ENCODE results near the gene NDRG3. TPM values are rescaled to one million over a fixed set of nuclear protein-coding genes. Genes with fewer than 3 reads are reported as not detected.
"Not testable (repeated sequence)": the region's sequence is repeated elsewhere in the genome, so short reads cannot be mapped to it uniquely, and the experiment has no call there.

Gene NDRG3
- total and polyA plus RNA-seq, 4 donors, result 12.2 to 20.8 (median 17.7) TPM

- Histone ChIP-seq H3K27ac (ENCODE audit: low read depth in 1 of 2, low read length in 1 of 2) (no peak overlapping the region), H3K27me3 (ENCODE audit: control insufficient read depth in 3 of 3, insufficient read depth in 3 of 3, low read length in 2 of 3) (no peaks in the 10 kb centered on the region), H3K9ac (ENCODE audit: insufficient read depth in 1 of 2, low read length in 2 of 2) (no peak overlapping the region), H3K36me3 (ENCODE audit: control insufficient read depth in 4 of 4, insufficient read depth in 4 of 4, low read length in 4 of 4) (no peaks in the 10 kb centered on the region), H3K9me3 (ENCODE audit: control insufficient read depth in 4 of 4, insufficient read depth in 3 of 4, low read length in 3 of 4) (no peaks in the 10 kb centered on the region), H3K4me3 (no peak overlapping the region), H3K4me1 (ENCODE audit: control insufficient read depth in 5 of 5, insufficient read depth in 5 of 5, low read length in 5 of 5) (no peaks in the 10 kb centered on the region)
- ATAC-seq (ENCODE audit: insufficient read depth, low FRiP score), result no peak
- DNase-seq, result no peak
- TF ChIP-seq CTCF (IDR thresholded peaks at IDR 0.05; ENCODE audit: control extremely low read depth, extremely low read depth), result no peak
- WGBS, 2 donors, result 88 to 93% methylated on average over 3 of the region's 3 CpGs
These were observed 104.4 kb downstream of the NDRG3 start for GRCh38 chr20:36641506-36641843.

GRCh38 chr20:36638876-36639400, 107.0 kb downstream of the NDRG3 start:
- H3K27ac ChIP-seq (ENCODE audit: low read depth in 1 of 2, low read length in 1 of 2); H3K9me3 ChIP-seq (ENCODE audit: control insufficient read depth in 4 of 4, insufficient read depth in 3 of 4, low read length in 3 of 4); H3K27me3 ChIP-seq (ENCODE audit: control insufficient read depth in 3 of 3, insufficient read depth in 3 of 3, low read length in 2 of 3); H3K4me3 ChIP-seq; H3K9ac ChIP-seq (ENCODE audit: insufficient read depth in 1 of 2, low read length in 2 of 2); DNase-seq; H3K36me3 ChIP-seq (ENCODE audit: control insufficient read depth in 4 of 4, insufficient read depth in 4 of 4, low read length in 4 of 4); ATAC-seq (ENCODE audit: insufficient read depth, low FRiP score); H3K4me1 ChIP-seq (ENCODE audit: control insufficient read depth in 5 of 5, insufficient read depth in 5 of 5, low read length in 5 of 5): not testable (repeated sequence)
- WGBS, 2 donors, result 89 to 95% methylated on average over 12 of the region's 12 CpGs

GRCh38 chr20:36634342-36634741, 111.5 kb downstream of the NDRG3 start:
- no peak for DNase-seq
- Histone ChIP-seq H3K36me3 (ENCODE audit: control insufficient read depth in 4 of 4, insufficient read depth in 4 of 4, low read length in 4 of 4) (no peaks in the 10 kb centered on the region), H3K4me1 (ENCODE audit: control insufficient read depth in 5 of 5, insufficient read depth in 5 of 5, low read length in 5 of 5) (no peaks in the 10 kb centered on the region), H3K4me3 (no peak overlapping the region), H3K27me3 (ENCODE audit: control insufficient read depth in 3 of 3, insufficient read depth in 3 of 3, low read length in 2 of 3) (no peaks in the 10 kb centered on the region), H3K9me3 (ENCODE audit: control insufficient read depth in 4 of 4, insufficient read depth in 3 of 4, low read length in 3 of 4) (no peaks in the 10 kb centered on the region), H3K27ac (ENCODE audit: low read depth in 1 of 2, low read length in 1 of 2) (no peak overlapping the region), H3K9ac (ENCODE audit: insufficient read depth in 1 of 2, low read length in 2 of 2) (no peak overlapping the region)
- WGBS, 2 donors, result 95 to 98% methylated on average over 11 of the region's 11 CpGs
- no peak for TF ChIP-seq CTCF (IDR thresholded peaks at IDR 0.05; ENCODE audit: control extremely low read depth, extremely low read depth)
- no peak for ATAC-seq (ENCODE audit: insufficient read depth, low FRiP score)

- DNase-seq, result no peak
- Histone ChIP-seq H3K27ac (ENCODE audit: low read depth in 1 of 2, low read length in 1 of 2) (no peak overlapping the region), H3K27me3 (ENCODE audit: control insufficient read depth in 3 of 3, insufficient read depth in 3 of 3, low read length in 2 of 3) (no peaks in the 10 kb centered on the region)
These were observed 112.6 kb downstream of the NDRG3 start for GRCh38 chr20:36633285-36633772.

More at GRCh38 chr20:36633285-36633772, 112.6 kb downstream of the NDRG3 start:
- no peaks in the 10 kb centered on the region for H3K9me3 ChIP-seq (ENCODE audit: control insufficient read depth in 4 of 4, insufficient read depth in 3 of 4, low read length in 3 of 4)
- 86 to 91% methylated on average over 9 of the region's 9 CpGs for WGBS, 2 donors
- TF ChIP-seq CTCF (IDR thresholded peaks at IDR 0.05; ENCODE audit: control extremely low read depth, extremely low read depth), result no peak
- H3K9ac ChIP-seq (ENCODE audit: insufficient read depth in 1 of 2, low read length in 2 of 2), result no peak overlapping the region
- H3K4me3 ChIP-seq, result no peak overlapping the region
- no peaks in the 10 kb centered on the region for H3K36me3 ChIP-seq (ENCODE audit: control insufficient read depth in 4 of 4, insufficient read depth in 4 of 4, low read length in 4 of 4)
- ATAC-seq (ENCODE audit: insufficient read depth, low FRiP score), result no peak
- H3K4me1 ChIP-seq (ENCODE audit: control insufficient read depth in 5 of 5, insufficient read depth in 5 of 5, low read length in 5 of 5), result no peaks in the 10 kb centered on the region

All from lung (tissue), 12 donors.